ENCODE measurements around the gene POLR1D.

The POLR1D gene

GRCh38 chr13:27641711-27642502 is 20.2 kb downstream of the POLR1D start:
- no peak for DNase-seq

GRCh38 chr13:27643334-27644132 is 21.8 kb downstream of the POLR1D start:
- no peak for DNase-seq

- DNase-seq: no peak
Observed at GRCh38 chr13:27644302-27644701, 22.6 kb downstream of the POLR1D start.

- DNase-seq: no peak
Observed at GRCh38 chr13:27650312-27650711, 28.6 kb downstream of the POLR1D start.

GRCh38 chr13:27654059-27654458 is 32.4 kb downstream of the POLR1D start:
- DNase-seq: no peak

- DNase-seq: no peak
Observed at GRCh38 chr13:27654816-27655215, 33.1 kb downstream of the POLR1D start.

GRCh38 chr13:27657724-27658123 is 36.0 kb downstream of the POLR1D start:
- DNase-seq: no peak

GRCh38 chr13:27658546-27658945 is 36.9 kb downstream of the POLR1D start:
- DNase-seq: no peak

GRCh38 chr13:27659145-27659865 is 37.6 kb downstream of the POLR1D start:
- DNase-seq: no peak

- no peak for DNase-seq
Observed at GRCh38 chr13:27660511-27660910, 38.8 kb downstream of the POLR1D start.

- no peak for DNase-seq
Observed at GRCh38 chr13:27661017-27661416, 39.3 kb downstream of the POLR1D start.

GRCh38 chr13:27662738-27663470 is 41.2 kb downstream of the POLR1D start:
- no peak for DNase-seq

- no peak for DNase-seq
Observed at GRCh38 chr13:27663947-27664346, 42.3 kb downstream of the POLR1D start.

- DNase-seq: no peak
Observed at GRCh38 chr13:27665333-27665732, 43.6 kb downstream of the POLR1D start.

- DNase-seq: no peak
Observed at GRCh38 chr13:27665761-27666160, 44.1 kb downstream of the POLR1D start.

- no peak for DNase-seq
Observed at GRCh38 chr13:27666951-27667350, 45.3 kb downstream of the POLR1D start.

GRCh38 chr13:27667946-27668345 is 46.3 kb downstream of the POLR1D start:
- no peak for DNase-seq

GRCh38 chr13:27670861-27671260 is 49.2 kb downstream of the POLR1D start:
- no peak for DNase-seq

- no peak for DNase-seq
Observed at GRCh38 chr13:27672025-27672424, 50.3 kb downstream of the POLR1D start.
